Stimulated activated CD4-positive, alpha-beta T cell treated with anti-CD3 and anti-CD28 coated beads, Interleukin-2, amount 100 ng/mL, for 4 hours (primary cell): ENCODE measurements around the gene DHRS4L2.

ENCODE experiments used
- DNase-seq: peaks from one replicate; pipeline ENCODE4 v3.0.0-alpha.2; 2020; ENCODE audit warnings: low read depth

DHRS4L2 gene

DNA sequence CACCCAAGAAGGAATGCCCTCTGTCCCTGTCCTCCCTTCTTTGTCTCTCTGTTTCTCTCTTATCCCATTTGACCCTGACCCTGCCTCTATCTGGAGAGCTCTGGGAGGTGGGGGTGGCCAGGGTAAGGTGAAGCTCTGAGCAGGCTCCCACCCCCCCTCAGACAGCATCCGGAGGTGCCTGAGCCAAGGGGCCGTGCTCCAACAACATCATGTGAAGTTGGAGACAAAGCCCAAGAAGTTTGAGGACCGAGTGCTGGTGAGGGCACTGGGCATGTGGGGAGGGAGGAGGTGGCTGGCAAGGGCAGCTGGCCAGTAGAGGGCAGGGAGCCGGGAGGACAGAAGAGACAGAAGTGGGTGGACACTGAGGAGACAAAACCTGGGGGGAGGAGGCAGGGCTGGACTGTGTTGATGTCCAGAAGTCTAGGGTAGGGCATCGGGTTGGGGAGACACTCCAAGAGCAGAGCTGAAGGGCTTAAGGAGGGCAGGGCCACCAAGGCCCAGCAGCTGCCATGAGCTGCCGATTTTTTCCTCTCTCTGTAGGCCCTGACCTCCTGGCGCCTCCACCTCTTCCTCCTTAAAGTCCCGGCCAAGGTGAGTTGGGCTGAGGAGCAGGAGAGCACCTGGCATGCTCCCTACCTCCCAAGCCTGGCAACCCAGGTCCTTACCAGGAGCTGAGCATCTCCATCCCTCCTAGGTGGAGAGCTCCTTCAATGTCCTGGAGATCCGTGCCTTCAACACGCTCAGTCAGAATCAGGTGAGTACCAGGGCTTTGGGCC lies 65.0 kb downstream of the DHRS4L2 start:
- no peak for DNase-seq

- no peak for DNase-seq
Observed at GRCh38 chr14:24054324-24054641, 65.6 kb downstream of the DHRS4L2 start.

- no peak for DNase-seq
Observed at GRCh38 chr14:24054646-24055045, 65.9 kb downstream of the DHRS4L2 start.
